Measurements from ENCODE around the gene TMEM95.
"Not testable (repeated sequence)": the region's sequence is repeated elsewhere in the genome, so short reads cannot be mapped to it uniquely, and the experiment has no call there.

Gene TMEM95

GRCh38 chr17:7357381-7357780 is 2.4 kb downstream of the TMEM95 start:
- no peak for DNase-seq (ENCODE audit: low read depth, low spot score)
- no peaks in the 10 kb centered on the region for H3K9me3 ChIP-seq (ENCODE audit: control insufficient read depth, insufficient read depth, low read length)
- H3K27ac ChIP-seq (ENCODE audit: low read length), result no peak overlapping the region
- no peak overlapping the region for H3K4me3 ChIP-seq (ENCODE audit: low read length)
- no CpG with 5 or more reads among the region's 2 CpGs for WGBS (ENCODE audit: insufficient coverage, insufficient read length)
- peaks cover 1% of the 10 kb centered on the region; the same call in 1 of the 2 replicates for H3K4me1 ChIP-seq (ENCODE audit: control insufficient read depth, insufficient read depth, low read length)
- H3K36me3 ChIP-seq (ENCODE audit: control insufficient read depth, insufficient read depth, low read length), result no peaks in the 10 kb centered on the region
- no peaks in the 10 kb centered on the region for H3K27me3 ChIP-seq (ENCODE audit: control insufficient read depth, insufficient read depth, low read length)

GRCh38 chr17:7361906-7362305 is 7.0 kb downstream of the TMEM95 start:
- H3K4me3 ChIP-seq (ENCODE audit: low read length), result no peak overlapping the region
- no peaks in the 10 kb centered on the region for H3K9me3 ChIP-seq (ENCODE audit: control insufficient read depth, insufficient read depth, low read length)
- WGBS (ENCODE audit: insufficient coverage, insufficient read length), result no CpG with 5 or more reads among the region's 3 CpGs
- no peak overlapping the region for H3K27ac ChIP-seq (ENCODE audit: low read length)
- DNase-seq (ENCODE audit: low read depth, low spot score), result no peak
- no peaks in the 10 kb centered on the region for H3K27me3 ChIP-seq (ENCODE audit: control insufficient read depth, insufficient read depth, low read length)
- 0 out of 2 replicates have a peak, but pooled peaks cover under 1% of the 10 kb centered on the region for H3K4me1 ChIP-seq (ENCODE audit: control insufficient read depth, insufficient read depth, low read length)
- H3K36me3 ChIP-seq (ENCODE audit: control insufficient read depth, insufficient read depth, low read length), result no peaks in the 10 kb centered on the region

GRCh38 chr17:7363311-7363710 is 8.4 kb downstream of the TMEM95 start:
- H3K27ac ChIP-seq (ENCODE audit: low read length), result no peak overlapping the region
- H3K4me3 ChIP-seq (ENCODE audit: low read length), result no peak overlapping the region
- no peak for DNase-seq (ENCODE audit: low read depth, low spot score)
- peaks cover 2% of the 10 kb centered on the region; the same call in 1 of the 2 replicates for H3K4me1 ChIP-seq (ENCODE audit: control insufficient read depth, insufficient read depth, low read length)
- no peaks in the 10 kb centered on the region for H3K27me3 ChIP-seq (ENCODE audit: control insufficient read depth, insufficient read depth, low read length)
- no CpG with 5 or more reads among the region's 6 CpGs for WGBS (ENCODE audit: insufficient coverage, insufficient read length)
- no peaks in the 10 kb centered on the region for H3K9me3 ChIP-seq (ENCODE audit: control insufficient read depth, insufficient read depth, low read length)
- H3K36me3 ChIP-seq (ENCODE audit: control insufficient read depth, insufficient read depth, low read length), result no peaks in the 10 kb centered on the region

- DNase-seq (ENCODE audit: low read depth, low spot score); H3K9me3 ChIP-seq (ENCODE audit: control insufficient read depth, insufficient read depth, low read length); H3K36me3 ChIP-seq (ENCODE audit: control insufficient read depth, insufficient read depth, low read length); H3K27me3 ChIP-seq (ENCODE audit: control insufficient read depth, insufficient read depth, low read length); H3K27ac ChIP-seq (ENCODE audit: low read length); H3K4me3 ChIP-seq (ENCODE audit: low read length); H3K4me1 ChIP-seq (ENCODE audit: control insufficient read depth, insufficient read depth, low read length): not testable (repeated sequence)
- WGBS (ENCODE audit: insufficient coverage, insufficient read length), result no CpG with 5 or more reads among the region's 7 CpGs
Measured at GRCh38 chr17:7365963-7366362, 11.0 kb downstream of the TMEM95 start.

- Histone ChIP-seq H3K27me3 (ENCODE audit: control insufficient read depth, insufficient read depth, low read length) (no peaks in the 10 kb centered on the region), H3K27ac (ENCODE audit: low read length) (no peak overlapping the region), H3K9me3 (ENCODE audit: control insufficient read depth, insufficient read depth, low read length) (no peaks in the 10 kb centered on the region), H3K4me3 (ENCODE audit: low read length) (no peak overlapping the region), H3K36me3 (ENCODE audit: control insufficient read depth, insufficient read depth, low read length) (no peaks in the 10 kb centered on the region), H3K4me1 (ENCODE audit: control insufficient read depth, insufficient read depth, low read length) (peaks cover 2% of the 10 kb centered on the region; the same call in 1 of the 2 replicates)
- WGBS (ENCODE audit: insufficient coverage, insufficient read length), result no CpG with 5 or more reads among the region's 8 CpGs
- no peak for DNase-seq (ENCODE audit: low read depth, low spot score)
Measured at GRCh38 chr17:7367083-7367482, 12.1 kb downstream of the TMEM95 start.

GRCh38 chr17:7367918-7368598 is 13.1 kb downstream of the TMEM95 start:
- Histone ChIP-seq H3K9me3 (ENCODE audit: control insufficient read depth, insufficient read depth, low read length) (no peaks in the 10 kb centered on the region), H3K4me1 (ENCODE audit: control insufficient read depth, insufficient read depth, low read length) (peaks cover 2% of the 10 kb centered on the region; the same call in 1 of the 2 replicates), H3K27ac (ENCODE audit: low read length) (no peak overlapping the region), H3K4me3 (ENCODE audit: low read length) (no peak overlapping the region), H3K36me3 (ENCODE audit: control insufficient read depth, insufficient read depth, low read length) (no peaks in the 10 kb centered on the region), H3K27me3 (ENCODE audit: control insufficient read depth, insufficient read depth, low read length) (no peaks in the 10 kb centered on the region)
- no peak for DNase-seq (ENCODE audit: low read depth, low spot score)
- WGBS (ENCODE audit: insufficient coverage, insufficient read length), result no CpG with 5 or more reads among the region's 13 CpGs

GRCh38 chr17:7368599-7368994 is 13.6 kb downstream of the TMEM95 start:
- H3K4me3 ChIP-seq (ENCODE audit: low read length); H3K27ac ChIP-seq (ENCODE audit: low read length); H3K27me3 ChIP-seq (ENCODE audit: control insufficient read depth, insufficient read depth, low read length); DNase-seq (ENCODE audit: low read depth, low spot score); H3K9me3 ChIP-seq (ENCODE audit: control insufficient read depth, insufficient read depth, low read length); H3K4me1 ChIP-seq (ENCODE audit: control insufficient read depth, insufficient read depth, low read length); H3K36me3 ChIP-seq (ENCODE audit: control insufficient read depth, insufficient read depth, low read length): not testable (repeated sequence)
- WGBS (ENCODE audit: insufficient coverage, insufficient read length), result no CpG with 5 or more reads among the region's 5 CpGs

- Histone ChIP-seq H3K36me3 (ENCODE audit: control insufficient read depth, insufficient read depth, low read length) (no peaks in the 10 kb centered on the region), H3K4me3 (ENCODE audit: low read length) (no peak overlapping the region), H3K4me1 (ENCODE audit: control insufficient read depth, insufficient read depth, low read length) (peaks cover 2% of the 10 kb centered on the region; the same call in 1 of the 2 replicates), H3K9me3 (ENCODE audit: control insufficient read depth, insufficient read depth, low read length) (no peaks in the 10 kb centered on the region), H3K27ac (ENCODE audit: low read length) (no peak overlapping the region), H3K27me3 (ENCODE audit: control insufficient read depth, insufficient read depth, low read length) (no peaks in the 10 kb centered on the region)
- no peak for DNase-seq (ENCODE audit: low read depth, low spot score)
- no CpG with 5 or more reads among the region's 5 CpGs for WGBS (ENCODE audit: insufficient coverage, insufficient read length)
Measured at GRCh38 chr17:7369825-7370224, 14.9 kb downstream of the TMEM95 start.

- H3K27me3 ChIP-seq (ENCODE audit: control insufficient read depth, insufficient read depth, low read length), result no peaks in the 10 kb centered on the region
- no peak overlapping the region for H3K27ac ChIP-seq (ENCODE audit: low read length)
- DNase-seq (ENCODE audit: low read depth, low spot score), result no peak
- no peak overlapping the region for H3K4me3 ChIP-seq (ENCODE audit: low read length)
- no CpG with 5 or more reads among the region's 4 CpGs for WGBS (ENCODE audit: insufficient coverage, insufficient read length)
- no peaks in the 10 kb centered on the region for H3K9me3 ChIP-seq (ENCODE audit: control insufficient read depth, insufficient read depth, low read length)
- H3K36me3 ChIP-seq (ENCODE audit: control insufficient read depth, insufficient read depth, low read length), result no peaks in the 10 kb centered on the region
- H3K4me1 ChIP-seq (ENCODE audit: control insufficient read depth, insufficient read depth, low read length), result peaks cover 2% of the 10 kb centered on the region; the same call in 1 of the 2 replicates
Measured at GRCh38 chr17:7370853-7371252, 15.9 kb downstream of the TMEM95 start.

GRCh38 chr17:7374353-7374752 is 19.4 kb downstream of the TMEM95 start:
- H3K36me3 ChIP-seq (ENCODE audit: control insufficient read depth, insufficient read depth, low read length), result no peaks in the 10 kb centered on the region
- no peaks in the 10 kb centered on the region for H3K27me3 ChIP-seq (ENCODE audit: control insufficient read depth, insufficient read depth, low read length)
- no peaks in the 10 kb centered on the region for H3K4me1 ChIP-seq (ENCODE audit: control insufficient read depth, insufficient read depth, low read length)
- no peaks in the 10 kb centered on the region for H3K9me3 ChIP-seq (ENCODE audit: control insufficient read depth, insufficient read depth, low read length)
- no peak overlapping the region for H3K27ac ChIP-seq (ENCODE audit: low read length)
- H3K4me3 ChIP-seq (ENCODE audit: low read length), result no peak overlapping the region
- DNase-seq (ENCODE audit: low read depth, low spot score), result no peak
- no CpG with 5 or more reads among the region's 2 CpGs for WGBS (ENCODE audit: insufficient coverage, insufficient read length)

GRCh38 chr17:7379134-7379533 is 24.2 kb downstream of the TMEM95 start:
- no peaks in the 10 kb centered on the region for H3K9me3 ChIP-seq (ENCODE audit: control insufficient read depth, insufficient read depth, low read length)
- no peak overlapping the region for H3K27ac ChIP-seq (ENCODE audit: low read length)
- WGBS (ENCODE audit: insufficient coverage, insufficient read length), result no CpG with 5 or more reads among the region's 3 CpGs
- H3K36me3 ChIP-seq (ENCODE audit: control insufficient read depth, insufficient read depth, low read length), result no peaks in the 10 kb centered on the region
- H3K27me3 ChIP-seq (ENCODE audit: control insufficient read depth, insufficient read depth, low read length), result no peaks in the 10 kb centered on the region
- peaks cover 5% of the 10 kb centered on the region; the same call in 1 of the 2 replicates for H3K4me1 ChIP-seq (ENCODE audit: control insufficient read depth, insufficient read depth, low read length)
- no peak for DNase-seq (ENCODE audit: low read depth, low spot score)
- H3K4me3 ChIP-seq (ENCODE audit: low read length), result no peak overlapping the region

Data from iPS DF 6.9 (cell line).